HG03378 (cell line): ENCODE data around the gene CDC45.

ENCODE experiments used
- ATAC-seq: cut with Tn5 transposase; IDR thresholded peaks from one replicate; pipeline ENCODE4 v1.9.1; 2021; ENCODE audit warnings: mild to moderate bottlenecking, moderate library complexity; ENCODE audit not compliant: unreplicated experiment

CDC45 gene

DNA sequence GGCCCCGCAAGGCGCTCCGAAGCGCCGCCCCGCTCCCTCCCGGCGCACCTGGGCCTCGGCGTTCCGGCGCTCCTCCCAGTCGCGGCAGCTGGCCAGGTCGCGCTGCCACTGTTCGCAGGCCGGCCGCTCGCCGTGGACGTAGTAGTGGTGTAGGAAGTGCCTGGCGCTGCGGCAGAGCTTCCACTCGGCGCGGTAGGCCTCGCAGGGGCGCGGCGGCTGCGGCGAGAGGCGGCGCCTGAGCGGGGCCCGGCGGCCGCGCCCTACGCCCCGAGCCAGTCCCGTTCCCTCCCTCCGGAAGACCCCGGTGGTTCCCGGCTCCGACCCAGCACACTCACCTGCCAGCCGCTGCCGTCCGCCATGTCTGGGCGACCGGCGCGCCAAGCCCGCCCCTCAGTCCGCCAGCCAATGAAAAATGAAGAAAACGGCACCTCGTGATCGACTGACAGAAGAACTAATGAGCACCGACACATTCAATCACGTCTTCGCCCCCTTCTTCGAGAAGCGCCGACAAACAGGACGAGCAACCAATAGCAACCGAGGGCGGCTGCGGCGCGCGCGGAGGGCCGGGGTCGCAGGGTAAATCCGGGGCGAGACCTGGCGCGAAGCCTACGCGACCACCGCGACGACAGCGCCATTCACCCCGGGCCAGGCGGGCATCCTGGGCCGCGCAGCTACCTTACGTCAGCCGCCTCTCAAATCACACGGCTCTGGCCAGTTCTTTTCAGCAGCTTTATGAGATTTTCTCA lies 32.2 kb upstream of the CDC45 start, which contains the start of gene C22orf39:
Gene C22orf39, minus strand, starts transcription at position 382 of the 746 bp plus-strand sequence. Its CDS starts 23 bp downstream, at position 359.
- ATAC-seq = peak; percentile 71

DNA sequence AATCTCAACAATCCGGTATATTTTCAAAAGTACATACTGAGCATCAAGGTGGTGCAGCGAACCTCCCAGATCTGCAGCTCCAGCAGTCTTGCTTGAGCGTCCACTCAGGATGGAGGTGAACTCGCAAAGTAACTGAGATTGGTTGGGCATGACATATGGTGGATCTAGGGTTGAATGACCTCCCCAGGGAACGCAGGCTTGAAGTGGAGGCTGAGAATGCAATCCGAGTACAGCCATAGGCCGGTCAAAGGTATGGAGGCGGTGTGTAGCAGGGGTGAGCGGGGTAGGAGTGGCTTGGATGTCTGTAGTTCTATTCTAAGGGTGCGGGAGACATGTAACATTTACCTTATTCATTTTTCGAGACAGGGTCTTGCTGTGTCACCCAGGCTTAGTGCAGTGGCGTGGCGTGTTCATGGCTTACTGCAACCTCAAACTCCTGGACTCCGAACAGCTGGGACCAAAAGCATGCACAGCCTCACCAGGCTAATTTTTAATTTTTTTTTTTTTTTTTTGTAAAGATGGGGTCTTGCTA lies 31.6 kb upstream of the CDC45 start:
- peak; percentile 30 for ATAC-seq

DNA sequence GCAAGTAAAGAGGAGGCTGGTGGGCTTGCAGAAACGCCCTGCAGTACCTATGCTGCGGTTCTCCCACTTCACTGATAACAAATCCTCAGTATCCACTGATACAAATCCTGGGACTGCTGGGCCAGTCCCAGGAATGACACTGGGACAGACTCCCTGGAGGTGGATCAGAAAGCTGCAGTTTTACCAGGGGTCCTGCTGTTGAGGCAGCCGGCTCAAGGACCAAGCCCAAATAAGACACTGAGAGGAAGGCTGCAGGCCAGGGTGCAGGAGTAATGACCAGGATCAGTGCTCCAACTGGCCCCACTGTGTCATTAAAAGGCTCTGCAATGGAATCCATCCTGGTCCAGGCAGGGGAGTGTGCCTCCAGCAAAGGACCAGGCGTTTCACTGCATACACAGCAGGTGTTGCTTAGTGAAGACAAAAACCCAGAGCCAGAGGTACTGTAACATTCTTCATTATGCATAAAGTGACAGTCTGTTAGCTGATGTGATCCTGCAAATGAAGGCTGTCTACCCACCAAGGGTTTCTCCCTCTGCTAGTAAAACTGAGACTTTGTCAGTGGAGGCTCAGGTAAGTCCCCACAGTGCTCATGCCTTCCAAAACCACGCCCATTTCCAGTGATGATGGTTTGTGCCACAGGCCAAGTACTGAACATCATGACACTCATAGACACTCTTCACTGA lies 30.8 kb upstream of the CDC45 start:
- no peak for ATAC-seq

DNA sequence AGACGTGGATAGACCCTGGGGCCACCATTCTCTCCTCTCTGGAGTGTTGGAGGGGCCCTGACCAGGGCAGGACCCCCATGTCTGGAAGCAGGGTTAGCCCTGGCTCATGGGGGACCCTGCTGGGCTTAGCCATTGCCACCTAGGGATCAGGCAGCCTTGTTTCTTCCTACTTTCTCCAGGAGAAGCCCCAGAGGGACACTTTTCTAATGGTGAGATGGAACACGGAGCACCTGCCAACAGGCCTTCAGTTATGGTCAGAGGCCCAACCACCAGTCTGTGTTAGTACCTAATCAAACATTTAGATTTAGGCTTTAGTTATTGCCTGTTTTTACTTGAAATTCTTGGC lies 30.3 kb upstream of the CDC45 start:
- ATAC-seq = no peak

DNA sequence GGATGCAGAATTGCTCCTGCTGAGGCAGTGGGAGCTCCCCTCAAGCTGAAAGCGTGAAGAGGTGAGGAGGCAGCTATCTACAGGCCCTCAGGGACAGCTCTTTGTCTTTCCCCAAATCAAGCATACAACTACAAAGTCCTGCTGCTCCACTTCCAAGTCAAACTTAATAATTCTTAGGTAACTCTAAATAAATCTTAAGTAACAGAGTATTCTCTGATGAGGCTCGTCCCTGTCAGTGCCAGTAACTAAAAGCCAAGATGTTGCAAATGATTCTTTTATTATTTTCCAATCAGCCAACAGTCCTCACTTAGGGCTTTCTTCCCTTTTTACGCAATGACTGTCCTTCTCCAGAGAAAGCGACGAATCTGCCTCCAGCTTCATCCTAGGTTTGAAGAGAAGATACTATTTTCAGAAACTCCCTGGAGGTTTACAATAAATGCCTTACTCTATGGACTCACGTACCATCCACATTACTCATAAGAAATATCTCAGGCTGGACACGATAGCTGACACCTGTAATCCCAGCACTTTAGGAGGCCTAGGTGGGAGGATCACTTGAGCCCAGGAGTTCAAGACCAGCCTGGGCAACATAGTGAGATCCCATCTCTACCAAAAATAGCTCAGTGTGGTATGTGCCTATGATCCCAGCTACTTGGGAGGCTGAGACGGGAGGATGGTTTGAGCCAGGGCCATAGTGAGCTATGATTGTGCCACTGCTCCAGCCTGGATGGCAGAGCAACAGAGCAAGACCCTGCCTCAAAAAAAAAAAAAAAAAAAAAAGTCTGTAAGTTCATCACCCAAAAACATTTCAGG lies 29.2 kb upstream of the CDC45 start:
- ATAC-seq = no peak

DNA sequence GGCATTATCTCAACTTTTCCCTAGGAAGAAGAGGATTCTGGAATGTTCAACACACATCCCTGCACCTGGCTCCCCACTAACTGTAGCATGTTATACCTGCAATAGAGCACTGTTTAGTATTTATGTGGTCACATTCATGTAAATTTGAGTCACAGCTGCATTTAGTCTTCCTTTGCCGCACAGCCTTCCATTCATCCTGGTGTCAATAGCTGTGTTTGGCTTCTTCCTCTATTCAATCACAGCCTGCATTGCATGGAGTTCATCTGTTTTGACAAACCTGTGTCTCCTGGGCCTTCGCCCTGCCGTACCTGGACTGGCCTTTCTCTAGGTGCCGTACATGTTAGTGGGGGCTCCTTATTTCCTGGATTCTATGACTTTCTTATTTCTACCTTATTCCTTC lies 28.1 kb upstream of the CDC45 start:
- no peak for ATAC-seq

DNA sequence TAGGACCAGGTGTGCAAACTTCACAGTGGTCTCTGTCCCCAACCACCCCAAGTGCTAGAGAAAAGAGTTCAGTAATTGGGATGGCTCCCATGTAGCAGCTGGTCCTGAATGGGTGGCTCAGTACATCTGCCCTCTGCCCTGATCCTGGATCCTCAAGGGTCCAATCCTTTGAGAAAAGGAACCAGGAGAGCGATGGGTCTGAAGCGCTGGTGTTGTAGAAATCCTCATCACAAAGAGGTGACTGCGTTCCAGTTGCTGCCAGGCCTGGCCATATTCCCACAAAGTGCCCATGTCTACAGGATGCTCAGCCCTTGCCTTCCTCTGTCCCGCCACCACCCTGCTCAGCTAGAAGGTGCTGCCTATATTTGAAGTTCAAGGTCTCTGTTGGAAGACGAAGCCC lies 26.0 kb upstream of the CDC45 start:
- ATAC-seq = no peak

DNA sequence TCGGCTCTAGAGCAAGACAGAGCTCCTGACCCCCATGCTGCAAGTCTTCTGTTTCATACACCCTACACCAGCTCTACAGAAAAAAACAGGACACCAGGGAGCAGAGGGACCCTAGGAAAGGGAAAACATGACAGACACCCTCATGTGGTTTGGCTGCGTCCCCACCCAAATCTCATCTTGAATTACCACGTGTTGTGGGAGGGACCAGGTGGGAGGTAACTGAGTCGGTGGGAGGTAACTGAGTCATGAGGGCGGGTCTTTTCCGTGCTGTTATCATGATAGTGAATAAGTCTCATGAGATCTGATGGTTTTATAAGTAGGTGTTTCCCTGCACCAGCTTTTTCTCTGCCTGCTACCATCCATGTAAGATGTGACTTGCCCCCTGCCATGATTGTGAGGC lies 25.6 kb upstream of the CDC45 start:
- ATAC-seq = no peak

DNA sequence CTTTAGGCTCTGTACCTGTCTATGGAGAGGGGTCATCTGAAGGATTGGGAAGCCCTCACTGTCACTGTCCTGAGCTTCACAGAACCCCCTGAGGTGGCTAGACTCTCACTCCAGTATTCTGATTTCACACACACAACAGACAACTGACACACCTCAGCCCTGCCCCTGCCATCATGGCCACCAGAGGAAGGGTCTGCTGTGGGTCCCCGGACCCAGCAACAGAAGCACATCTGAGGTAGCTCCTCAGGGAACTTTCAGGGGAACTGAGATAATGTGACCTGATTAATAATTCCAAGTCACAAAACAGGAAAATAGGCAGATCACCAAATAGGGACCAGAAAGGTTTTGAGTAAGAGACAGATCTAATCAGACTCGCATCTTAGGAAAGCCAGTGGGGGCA lies 24.7 kb upstream of the CDC45 start:
- no peak for ATAC-seq

DNA sequence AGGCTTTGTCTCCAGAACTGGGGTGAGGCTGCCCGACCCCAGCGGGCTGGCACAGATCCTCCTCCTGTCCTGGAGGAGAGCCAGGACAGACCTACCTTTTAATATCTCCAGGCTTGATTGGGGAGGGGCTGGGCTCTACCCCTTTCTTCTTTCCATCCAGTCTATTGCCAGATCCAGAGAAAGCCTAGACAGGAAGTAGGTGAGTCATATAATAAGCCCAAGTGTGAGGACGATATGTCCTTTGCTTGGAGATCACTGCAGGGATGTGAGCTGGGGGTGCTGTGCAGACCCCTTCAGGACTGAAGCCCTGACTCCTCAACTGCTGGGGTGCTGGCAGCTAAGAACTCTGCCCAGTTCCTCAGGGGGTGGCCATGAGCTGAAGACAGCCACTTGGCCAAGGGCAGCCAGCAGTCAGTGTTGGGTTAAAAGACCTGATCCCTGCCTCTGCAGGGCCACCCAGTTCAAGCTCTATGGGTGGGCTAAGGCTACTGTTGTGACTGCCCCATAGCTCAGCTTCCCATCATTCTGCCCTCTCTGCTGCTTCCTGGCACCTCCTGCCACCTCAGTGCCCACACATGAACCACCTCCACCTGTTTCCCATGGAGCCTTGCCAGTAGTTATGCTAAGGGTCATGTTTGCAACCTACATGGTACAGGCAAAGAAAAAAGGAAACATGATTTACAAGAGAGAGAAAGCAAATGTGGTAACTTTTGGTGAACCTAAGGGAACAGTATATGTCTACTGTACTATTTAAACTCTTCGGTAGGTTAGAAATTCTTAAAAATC lies 23.9 kb upstream of the CDC45 start:
- ATAC-seq = no peak

DNA sequence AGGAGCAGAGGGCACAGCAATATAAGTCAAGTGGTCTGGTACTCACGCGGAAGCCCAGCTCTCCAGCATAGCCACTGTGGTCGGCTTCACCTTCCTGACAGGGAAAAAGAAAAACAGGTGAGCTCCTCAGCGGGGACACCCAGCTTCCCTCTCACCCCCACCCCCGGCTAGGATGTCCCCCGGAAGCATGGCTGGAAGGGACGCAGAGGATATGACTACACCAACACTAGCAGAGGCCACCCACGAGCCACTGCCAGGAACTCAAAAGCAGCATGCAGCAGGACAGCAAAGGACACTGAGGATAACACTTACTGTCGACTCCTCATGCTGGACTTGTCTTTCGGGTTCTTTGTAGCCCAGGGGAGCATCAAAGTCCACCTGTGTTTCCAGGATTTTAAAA lies 23.2 kb upstream of the CDC45 start:
- no peak for ATAC-seq

DNA sequence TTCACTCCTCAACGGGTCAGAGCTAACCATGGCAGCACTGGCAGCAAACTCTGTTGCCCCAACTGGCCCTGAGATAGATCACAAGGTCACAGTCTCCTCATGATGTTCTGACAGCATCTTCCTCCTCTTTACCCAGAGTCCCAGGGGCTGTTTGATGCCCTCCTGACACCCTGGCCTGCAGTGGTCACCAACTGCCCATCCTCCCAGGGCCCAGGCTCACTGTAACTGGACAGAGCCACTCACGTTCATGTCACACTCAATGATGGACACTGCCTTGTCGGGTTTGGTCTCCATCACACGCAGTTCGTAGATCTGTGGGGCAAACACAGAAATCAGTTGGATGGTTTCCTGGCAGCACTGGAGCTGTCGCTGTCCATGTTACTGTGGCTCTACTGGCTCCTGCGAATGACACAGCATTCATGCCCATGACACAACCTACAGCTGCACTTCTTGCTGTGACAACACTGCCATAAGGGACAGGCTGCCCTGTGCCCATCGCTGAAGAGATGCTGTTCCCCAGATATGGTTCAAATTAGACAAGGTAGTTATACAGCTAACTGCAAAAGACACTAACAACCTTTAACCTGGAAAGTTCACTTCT lies 21.8 kb upstream of the CDC45 start:
- ATAC-seq = no peak

DNA sequence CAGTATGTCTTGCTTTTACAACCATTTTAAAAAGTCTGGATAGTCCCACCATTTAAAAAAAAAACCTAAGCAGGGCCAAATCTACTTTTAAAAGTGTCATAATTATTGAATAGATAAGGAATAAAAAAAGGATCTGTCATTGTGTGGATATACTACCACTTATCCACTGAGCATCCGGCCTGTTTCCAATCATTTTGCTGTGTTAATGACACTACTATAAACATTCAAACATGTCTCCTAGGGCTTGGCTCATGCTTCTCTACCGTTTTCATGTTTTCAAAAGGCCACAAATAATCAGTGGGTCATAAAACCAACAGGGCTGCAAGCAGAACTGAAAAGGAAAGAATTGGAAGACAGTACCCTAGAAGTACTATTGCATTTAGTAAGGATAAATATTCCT lies 19.7 kb upstream of the CDC45 start:
- no peak for ATAC-seq

DNA sequence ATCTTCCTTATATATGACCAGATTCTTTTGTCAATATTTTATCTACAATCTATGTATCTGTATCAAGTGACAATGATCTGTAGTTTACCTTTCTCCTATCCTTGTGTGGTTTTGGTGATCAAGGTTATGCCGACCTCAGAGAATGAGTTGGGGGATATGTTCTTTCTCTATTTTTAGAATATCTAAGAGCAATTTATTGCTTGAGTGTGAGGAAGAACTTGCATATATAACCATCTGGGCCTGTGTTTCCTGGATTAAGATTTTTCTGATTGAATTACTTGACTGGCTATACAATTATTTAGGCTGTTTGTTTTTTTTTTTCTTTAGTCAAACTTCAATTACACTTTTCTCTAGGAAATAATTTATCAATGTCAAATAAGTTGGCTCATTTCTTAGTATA lies 18.2 kb upstream of the CDC45 start:
- ATAC-seq = no peak

DNA sequence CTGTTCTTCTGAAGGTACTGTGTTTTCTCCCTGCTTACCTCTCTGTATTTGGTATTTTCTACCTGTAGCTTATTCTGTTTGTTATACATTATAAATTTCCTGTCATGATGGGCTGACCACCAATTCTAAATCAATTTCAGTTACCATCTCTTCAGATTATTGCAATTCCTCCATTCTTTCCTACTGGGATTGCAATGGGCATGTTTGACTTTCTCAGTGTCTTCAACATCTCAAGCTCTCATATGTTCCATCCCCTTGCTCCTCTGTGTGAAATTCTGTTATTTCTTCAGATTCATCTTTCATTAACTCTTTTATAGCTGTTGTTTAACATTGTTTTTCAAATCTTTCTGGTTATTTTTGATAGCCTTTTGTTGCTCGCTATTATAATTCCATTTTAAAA lies 16.7 kb upstream of the CDC45 start:
- no peak for ATAC-seq

DNA sequence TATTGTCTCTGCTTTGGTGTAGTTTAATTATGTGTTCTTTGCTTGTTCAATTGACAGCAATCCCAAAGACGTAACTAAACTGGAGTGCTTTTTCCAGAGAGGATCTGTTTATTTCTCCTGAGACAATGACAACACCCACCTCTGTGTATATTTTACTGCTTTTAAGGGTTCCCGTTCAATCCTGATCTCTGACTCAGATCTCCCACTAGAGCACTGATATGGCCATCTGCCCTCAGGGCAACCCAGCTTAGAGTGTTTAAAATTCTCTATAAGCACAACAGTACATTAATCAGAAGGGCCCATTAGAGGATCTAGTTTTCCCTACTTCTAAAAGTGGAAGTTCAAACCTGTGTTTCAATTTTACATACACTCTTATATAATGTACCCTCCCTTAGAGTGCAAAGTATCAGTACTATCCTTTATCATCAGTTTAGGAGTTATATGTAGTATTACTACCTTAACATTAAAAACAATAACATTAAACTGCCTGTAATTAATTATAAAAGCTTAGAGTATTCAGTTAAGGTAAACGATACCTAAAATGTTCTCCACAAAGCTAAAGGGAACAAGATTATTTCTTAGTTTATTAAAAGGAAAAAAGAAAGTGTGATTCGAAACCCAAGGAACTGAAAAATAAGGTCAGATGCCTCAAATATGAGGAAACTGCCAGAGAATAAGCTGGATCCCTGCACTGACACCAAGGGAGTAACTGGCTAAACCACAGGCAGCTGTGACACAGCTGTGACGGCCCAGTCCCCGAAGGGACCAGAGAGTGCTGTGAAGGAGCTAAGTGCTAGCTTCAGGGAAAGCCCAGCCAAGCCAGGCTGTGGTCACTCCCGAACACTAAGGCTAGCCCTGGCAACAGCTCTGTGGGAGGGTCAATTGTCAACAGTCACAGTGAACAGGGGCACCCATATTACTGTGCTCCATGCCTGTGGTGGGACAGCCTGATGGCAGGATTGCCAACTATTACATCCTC lies 15.9 kb upstream of the CDC45 start:
- no peak for ATAC-seq

DNA sequence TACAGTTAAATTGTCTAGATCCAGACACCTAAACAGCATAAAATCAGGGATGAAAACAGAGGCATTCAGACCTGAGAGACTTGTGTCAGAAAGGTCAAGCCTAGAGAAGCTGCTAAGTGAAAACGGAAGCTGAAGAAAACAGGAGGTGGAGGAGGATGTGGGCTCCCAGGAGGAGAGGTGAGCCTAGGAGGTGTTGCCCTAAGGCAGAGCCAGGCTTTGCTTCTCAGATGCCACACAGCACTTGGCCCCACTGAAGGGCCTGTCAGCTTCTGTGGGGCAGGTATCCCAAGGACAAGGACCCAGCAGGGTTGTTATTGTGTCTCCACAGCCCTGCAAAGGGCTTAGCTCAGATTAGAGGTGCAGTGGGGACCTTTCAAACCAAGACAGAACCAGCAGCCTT lies 15.2 kb upstream of the CDC45 start:
- no peak for ATAC-seq

DNA sequence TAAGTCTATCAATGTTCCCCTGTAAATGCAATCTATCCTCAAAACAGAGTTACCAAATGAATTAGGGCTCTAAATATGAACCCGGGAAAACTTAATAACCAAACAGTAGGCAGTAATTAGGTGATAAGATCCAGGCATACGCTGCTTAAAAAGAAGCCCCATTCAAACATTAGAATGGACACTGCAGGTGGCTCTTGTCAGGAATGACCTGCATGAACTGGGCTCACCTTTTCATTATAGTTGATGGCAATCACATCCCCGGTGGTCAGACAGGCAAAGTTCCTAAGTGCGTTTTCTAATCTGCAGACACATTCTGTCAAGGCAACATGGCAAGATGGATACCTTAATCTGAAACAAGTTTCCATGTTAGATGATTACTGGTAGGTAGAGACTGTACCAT lies 14.7 kb upstream of the CDC45 start:
- ATAC-seq = no peak

DNA sequence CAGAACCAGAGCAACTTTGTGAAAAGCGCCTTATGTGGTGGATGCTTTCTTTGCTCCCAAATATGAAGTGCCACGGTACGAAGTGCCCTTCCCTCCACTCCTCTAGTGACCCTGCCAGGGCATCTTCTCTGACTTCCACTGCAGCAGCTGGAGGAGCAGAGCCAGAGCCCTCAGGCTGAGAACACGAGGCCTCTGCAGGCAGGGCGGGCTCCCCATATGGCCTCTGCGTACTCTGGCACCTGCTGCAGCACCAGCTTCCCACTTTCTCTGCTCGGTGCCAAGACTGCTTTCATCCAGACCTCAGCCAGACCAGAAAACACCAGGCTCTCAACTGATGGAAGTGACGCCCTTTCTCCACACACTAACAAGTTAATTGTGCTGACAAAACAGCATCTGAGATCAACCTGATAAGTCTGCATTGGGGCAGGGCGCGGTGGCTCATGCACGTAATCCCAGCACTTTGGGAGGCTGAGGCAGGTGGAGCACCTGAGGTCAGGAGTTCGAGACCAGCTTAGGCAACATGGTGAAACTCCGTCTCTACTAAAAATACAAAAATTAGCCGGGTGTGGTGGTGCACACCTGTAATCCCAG lies 13.5 kb upstream of the CDC45 start:
- ATAC-seq = no peak
